Effector memory CD4-positive, alpha-beta T cell (primary cell): ENCODE results near the gene METTL14.

Experiments
- DNase-seq, 3 donors: peaks; one replicate each; pipeline ENCODE4 v3.0.0-alpha.2; 2020
- H3K27ac ChIP-seq: 2 replicates; pipeline ENCODE4 v1.7.0; 2013; ENCODE audit warnings: mild to moderate bottlenecking, low read length, moderate library complexity; ENCODE audit not compliant: insufficient read depth, poor library complexity, severe bottlenecking
- H3K27me3 ChIP-seq: replicated peaks from 2 replicates; pipeline ENCODE4 v1.7.0; 2013; ENCODE audit warnings: mild to moderate bottlenecking, low read length; ENCODE audit not compliant: insufficient read depth, control insufficient read depth, poor library complexity, severe bottlenecking
- H3K36me3 ChIP-seq: 2 replicates; pipeline ENCODE4 v1.7.0; 2013; ENCODE audit warnings: mild to moderate bottlenecking, low read length, moderate library complexity; ENCODE audit not compliant: control insufficient read depth, insufficient read depth
- H3K4me1 ChIP-seq: 2 replicates; pipeline ENCODE4 v1.7.0; 2013; ENCODE audit warnings: low read length, mild to moderate bottlenecking; ENCODE audit not compliant: control insufficient read depth, insufficient read depth, poor library complexity, severe bottlenecking
- H3K4me3 ChIP-seq: 2 replicates; pipeline ENCODE4 v1.7.0; 2013; ENCODE audit warnings: low read length, low read depth, mild to moderate bottlenecking; ENCODE audit not compliant: insufficient read depth, poor library complexity, severe bottlenecking
- H3K9me3 ChIP-seq: 2 replicates; pipeline ENCODE4 v1.7.0; 2013; ENCODE audit warnings: mild to moderate bottlenecking, low read length, moderate library complexity; ENCODE audit not compliant: control insufficient read depth

Gene METTL14

GRCh38 chr4:118745357-118745756, 60.2 kb downstream of the METTL14 start:
- peaks cover 14% of the 10 kb centered on the region for H3K36me3 ChIP-seq
- H3K9me3 ChIP-seq: no peaks in the 10 kb centered on the region
- no peak for DNase-seq
- no peaks in the 10 kb centered on the region for H3K27me3 ChIP-seq
- no peaks in the 10 kb centered on the region for H3K4me1 ChIP-seq
- no peak overlapping the region for H3K4me3 ChIP-seq
- no peak overlapping the region for H3K27ac ChIP-seq

DNA sequence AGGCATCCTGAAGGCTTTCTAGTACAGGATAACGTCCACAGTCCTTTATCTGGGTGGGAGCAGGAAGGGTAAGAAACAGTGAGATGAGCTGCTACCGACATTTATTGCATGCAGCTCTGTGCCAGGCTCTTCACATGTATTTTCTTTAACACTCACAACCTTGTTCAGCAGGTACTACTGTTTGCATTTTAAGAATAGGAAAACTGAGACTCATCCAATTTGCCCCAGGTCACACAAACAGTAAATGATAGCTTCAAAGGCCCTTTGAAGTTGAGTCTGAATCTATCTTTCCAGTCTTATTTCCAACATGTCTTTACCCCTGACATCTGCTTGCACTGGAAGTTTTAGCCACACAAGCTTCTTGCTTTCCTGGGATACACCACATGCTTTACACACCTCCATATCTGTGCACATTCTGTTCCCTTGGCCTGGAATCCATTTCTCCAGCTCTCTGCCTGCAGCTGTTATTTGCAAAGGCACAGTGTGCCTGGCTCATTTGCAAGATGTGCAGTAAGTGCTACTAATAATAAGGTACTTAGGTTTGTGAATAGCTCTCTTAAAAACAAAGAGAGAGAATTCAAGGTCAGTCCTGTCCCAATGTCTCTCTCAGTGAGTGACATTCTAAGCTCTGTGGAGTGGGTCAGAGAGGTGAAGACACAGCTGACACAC, 61.2 kb downstream of the METTL14 start:
- no peak for DNase-seq
- Histone ChIP-seq H3K27ac (no peak overlapping the region), H3K4me3 (no peak overlapping the region), H3K9me3 (no peaks in the 10 kb centered on the region), H3K27me3 (no peaks in the 10 kb centered on the region), H3K36me3 (peaks cover 18% of the 10 kb centered on the region), H3K4me1 (no peaks in the 10 kb centered on the region)

DNA sequence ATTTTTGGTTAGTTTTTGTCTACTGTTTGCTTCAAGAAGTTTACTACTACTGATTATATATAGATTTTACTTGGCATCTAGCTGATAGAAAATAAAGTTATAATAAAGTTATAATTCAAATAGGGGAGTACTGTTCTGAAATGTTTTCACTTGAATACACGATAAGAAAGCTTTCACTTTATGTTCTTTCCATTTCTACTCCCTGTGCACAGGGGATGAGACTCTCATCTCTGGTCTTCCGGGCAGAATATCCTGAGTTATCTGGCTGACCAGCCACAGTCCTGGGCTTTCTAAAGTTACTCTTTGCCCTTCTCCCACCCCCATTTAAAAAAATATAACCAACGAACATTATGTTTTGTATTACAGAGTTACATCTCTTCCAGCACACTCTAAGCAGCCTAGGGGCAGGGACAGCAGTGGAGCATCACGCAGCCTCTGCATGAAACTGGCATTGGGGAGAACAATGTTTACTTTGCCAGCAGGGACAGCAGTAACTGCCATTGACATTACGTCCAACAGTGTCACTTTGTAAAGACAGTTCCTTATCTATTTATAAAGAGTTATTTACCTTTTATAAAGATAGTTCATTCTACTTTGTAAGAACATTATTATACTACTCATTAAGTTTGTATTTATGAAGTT, 64.3 kb downstream of the METTL14 start:
- Histone ChIP-seq H3K36me3 (peaks cover 19% of the 10 kb centered on the region), H3K27ac (no peak overlapping the region), H3K9me3 (no peaks in the 10 kb centered on the region), H3K4me3 (no peak overlapping the region), H3K4me1 (no peaks in the 10 kb centered on the region), H3K27me3 (no peaks in the 10 kb centered on the region)
- no peak for DNase-seq

DNA sequence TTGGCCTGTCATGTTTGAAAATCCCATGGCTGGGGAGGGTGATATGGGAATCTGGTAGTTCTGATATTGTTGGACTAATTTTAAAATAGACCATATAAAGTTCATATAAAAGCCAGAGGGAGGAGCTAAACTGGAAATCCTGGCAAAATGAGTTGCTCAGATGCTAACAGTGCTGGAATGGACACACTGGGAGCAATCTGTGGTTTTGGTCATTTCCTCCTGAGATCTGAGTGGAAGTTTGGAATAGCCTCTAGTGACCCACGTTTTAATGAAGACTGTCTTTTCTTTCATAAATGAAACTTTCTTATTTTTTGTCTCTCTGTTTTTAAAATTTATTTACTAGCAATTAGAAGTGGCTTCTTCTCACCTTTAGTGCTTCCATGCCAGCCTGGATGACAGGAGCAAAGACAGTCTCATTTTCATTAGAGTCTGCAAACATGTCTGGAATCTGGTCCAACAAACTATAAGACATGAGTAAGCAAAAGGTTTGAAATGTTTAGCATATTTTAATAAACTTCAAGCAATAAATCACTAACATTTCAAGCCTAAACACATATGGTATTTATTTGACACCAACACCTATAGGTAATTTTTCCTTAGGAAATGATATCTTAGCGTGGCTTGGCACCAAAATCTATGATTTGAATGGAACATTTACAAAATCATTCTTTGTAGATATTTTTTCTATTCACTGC, 66.6 kb downstream of the METTL14 start:
- H3K4me3 ChIP-seq: no peak overlapping the region
- no peaks in the 10 kb centered on the region for H3K4me1 ChIP-seq
- H3K27me3 ChIP-seq: no peaks in the 10 kb centered on the region
- no peak for DNase-seq
- H3K9me3 ChIP-seq: no peaks in the 10 kb centered on the region
- peaks cover 21% of the 10 kb centered on the region for H3K36me3 ChIP-seq
- H3K27ac ChIP-seq: no peak overlapping the region

DNA sequence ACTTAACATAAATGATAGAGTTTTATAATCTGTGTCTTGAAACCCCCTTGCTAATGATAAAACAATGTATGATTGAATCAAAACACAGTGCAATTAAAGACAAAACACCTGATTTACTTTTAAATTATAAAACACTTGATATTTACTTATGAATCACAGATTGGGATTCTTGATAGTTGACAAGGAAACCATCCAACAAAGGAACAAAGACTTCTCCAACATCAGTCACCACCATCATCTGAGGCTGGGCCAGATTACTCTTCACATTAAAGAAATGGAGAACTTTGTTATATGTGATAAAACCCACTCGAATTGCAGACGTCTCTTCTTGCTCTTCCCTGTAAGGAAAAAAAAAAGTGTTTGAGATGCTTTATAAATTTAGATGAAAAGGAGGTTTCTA, 67.4 kb downstream of the METTL14 start:
- Histone ChIP-seq H3K36me3 (peaks cover 21% of the 10 kb centered on the region), H3K9me3 (no peaks in the 10 kb centered on the region), H3K4me3 (no peak overlapping the region), H3K4me1 (no peaks in the 10 kb centered on the region), H3K27me3 (no peaks in the 10 kb centered on the region), H3K27ac (no peak overlapping the region)
- no peak for DNase-seq

GRCh38 chr4:118753096-118753495, 67.9 kb downstream of the METTL14 start:
- Histone ChIP-seq H3K27ac (no peak overlapping the region), H3K4me3 (no peak overlapping the region), H3K27me3 (no peaks in the 10 kb centered on the region), H3K9me3 (no peaks in the 10 kb centered on the region), H3K36me3 (peaks cover 21% of the 10 kb centered on the region), H3K4me1 (no peaks in the 10 kb centered on the region)
- no peak for DNase-seq

DNA sequence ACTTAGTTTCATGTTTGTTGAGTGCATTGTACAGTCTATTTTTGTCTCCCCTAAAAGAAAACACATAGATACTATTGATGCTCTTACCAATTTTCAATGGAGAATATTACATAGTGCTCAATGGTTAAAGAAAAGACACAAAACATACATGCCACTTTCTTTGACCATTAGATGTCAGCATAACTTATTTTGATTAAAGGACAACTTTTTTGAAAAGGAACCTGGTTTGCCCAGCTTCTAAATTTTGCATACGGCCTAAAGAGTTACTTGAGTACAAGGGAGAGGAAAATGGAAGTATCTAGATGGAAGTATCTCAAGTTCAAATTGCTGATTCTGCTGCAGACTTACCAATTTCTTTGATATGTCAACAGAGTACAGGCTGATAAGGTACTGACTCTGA, 68.5 kb downstream of the METTL14 start:
- Histone ChIP-seq H3K9me3 (no peaks in the 10 kb centered on the region), H3K4me1 (no peaks in the 10 kb centered on the region), H3K27ac (no peak overlapping the region), H3K4me3 (no peak overlapping the region), H3K36me3 (peaks cover 20% of the 10 kb centered on the region), H3K27me3 (no peaks in the 10 kb centered on the region)
- no peak for DNase-seq

DNA sequence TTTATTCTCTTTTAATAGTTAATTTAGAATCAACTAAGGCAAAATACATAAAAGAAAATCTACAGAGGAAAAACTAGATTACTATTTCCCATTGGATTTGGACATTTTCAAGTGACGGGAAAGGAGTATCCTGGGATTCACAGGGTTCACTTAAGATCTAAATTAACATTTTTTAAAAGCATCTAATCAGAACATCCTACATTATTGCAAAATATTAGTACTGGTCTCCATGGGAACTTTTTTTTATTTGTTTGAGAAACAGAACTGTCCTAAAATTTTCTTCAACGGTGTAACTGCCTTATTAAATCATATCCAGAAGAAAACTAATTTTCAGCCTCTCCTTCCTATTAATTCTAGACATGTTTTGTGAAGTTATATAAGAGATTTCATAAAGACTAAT, 69.7 kb downstream of the METTL14 start:
- H3K4me3 ChIP-seq: no peak overlapping the region
- DNase-seq: no peak
- no peaks in the 10 kb centered on the region for H3K27me3 ChIP-seq
- no peaks in the 10 kb centered on the region for H3K4me1 ChIP-seq
- H3K27ac ChIP-seq: no peak overlapping the region
- H3K36me3 ChIP-seq: peaks cover 18% of the 10 kb centered on the region
- H3K9me3 ChIP-seq: no peaks in the 10 kb centered on the region

DNA sequence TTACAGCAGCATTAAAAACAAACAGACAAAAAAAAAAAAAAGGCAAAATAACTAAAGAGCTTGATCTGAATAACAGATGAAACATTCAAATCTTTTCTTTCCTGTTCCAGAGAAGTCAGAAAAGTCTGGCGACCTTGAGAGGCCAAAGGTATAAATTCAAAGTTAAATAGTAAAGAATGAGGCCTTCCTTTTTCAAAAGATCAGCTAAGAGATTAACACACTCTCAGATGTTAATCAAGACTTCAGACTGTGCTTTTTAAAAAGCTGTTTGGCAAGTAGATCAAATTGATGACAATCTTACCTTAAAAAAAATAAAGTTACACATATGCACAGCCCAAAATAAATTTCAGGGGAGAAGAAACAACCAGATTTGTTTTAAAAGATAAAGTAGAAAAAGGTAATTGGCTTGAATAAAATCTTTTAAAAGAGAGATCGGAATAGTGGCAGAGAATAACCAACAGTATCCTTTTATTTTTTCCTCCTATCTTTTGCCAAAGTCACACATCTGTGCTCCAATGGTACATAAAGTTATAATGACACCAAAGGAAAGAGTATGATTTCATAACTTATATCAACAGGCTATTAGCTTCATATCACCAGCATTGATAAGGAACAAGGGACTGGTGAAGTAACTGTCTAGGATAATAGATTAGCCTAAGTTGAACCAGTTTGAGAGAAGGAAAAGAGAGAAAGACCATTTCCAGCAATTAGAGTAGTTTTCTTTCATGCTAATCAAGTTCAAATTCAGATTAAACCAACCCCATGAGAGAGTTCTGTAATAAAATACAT, 70.4 kb downstream of the METTL14 start:
- no peaks in the 10 kb centered on the region for H3K9me3 ChIP-seq
- H3K27ac ChIP-seq: no peak overlapping the region
- no peaks in the 10 kb centered on the region for H3K27me3 ChIP-seq
- no peaks in the 10 kb centered on the region for H3K4me1 ChIP-seq
- no peak for DNase-seq
- no peak overlapping the region for H3K4me3 ChIP-seq
- peaks cover 12% of the 10 kb centered on the region for H3K36me3 ChIP-seq
